Tibial artery (tissue), 4 donors: ENCODE measurements around the gene MAP7.

Experiments
- DNase-seq, 2 donors: peaks; one replicate each; pipeline ENCODE4 v3.0.0-alpha.2; 2019
- H3K27ac ChIP-seq, 2 donors: fragments of 200-600 bp; sonication (generic) in 1 of 2; 1 replicate in 1 of 2; 2 replicates in 1 of 2; pipeline ENCODE4 v1.5.1; 2018 to 2019; ENCODE audit warnings: mild to moderate bottlenecking in 1 of 2
- H3K27me3 ChIP-seq, 2 donors: fragments of 200-600 bp; sonication (generic) in 1 of 2; one replicate each; pipeline versions ENCODE4 v1.5.1 to v1.6.0; 2016 to 2019
- H3K36me3 ChIP-seq, 3 donors: fragments of 200-600 bp; sonication (generic) in 2 of 3; one replicate each; pipeline ENCODE4 v1.5.1; 2016 to 2019; ENCODE audit warnings: mild to moderate bottlenecking in 2 of 3
- H3K4me1 ChIP-seq, 4 donors: fragments of 200-600 bp; sonication (generic) in 2 of 4; 1 replicate in 3 of 4; 2 replicates in 1 of 4; pipeline ENCODE4 v1.5.1; 2016 to 2019
- H3K4me3 ChIP-seq, 2 donors: fragments of 200-600 bp; sonication (generic) in 1 of 2; 1 replicate in 1 of 2; 2 replicates in 1 of 2; pipeline ENCODE4 v1.5.1; 2018 to 2019; ENCODE audit warnings: mild to moderate bottlenecking in 2 of 2
- H3K9me3 ChIP-seq, 3 donors: fragments of 200-600 bp; sonication (generic) in 1 of 3; one replicate each; pipeline ENCODE4 v1.5.1; 2016 to 2019
- CTCF ChIP-seq, 2 experiments: fragments of 200-600 bp in 1 of 2; fragments of 450-650 bp in 1 of 2; IDR thresholded peaks; one replicate each; pipeline ENCODE4 v1.5.1; 2017 to 2019; ENCODE audit warnings: antibody characterized with exemption in 2 of 2, mild to moderate bottlenecking in 1 of 2, moderate library complexity in 1 of 2
- intact Hi-C: fragments of 100-400 bp; cut with DNase I; formaldehyde crosslinking; loops from one replicate; pipeline ENCODE4 v1.15.0; 2023; ENCODE audit warnings: low total_unique reads

The MAP7 gene

GRCh38 chr6:136360783-136361182, 189.4 kb downstream of the MAP7 start:
- TF ChIP-seq CTCF (IDR thresholded peaks at IDR 0.05): no peak
- H3K27me3 ChIP-seq: no peaks in the 10 kb centered on the region
- H3K36me3 ChIP-seq: peaks cover 0 to 44% (median 8%) of the 10 kb centered on the region in 3 donors

GRCh38 chr6:136359851-136360250, 190.4 kb downstream of the MAP7 start:
- Histone ChIP-seq H3K9me3 (no peaks in the 10 kb centered on the region), H3K27ac (no peak overlapping the region), H3K27me3 (no peaks in the 10 kb centered on the region), H3K4me3 (no peak overlapping the region), H3K36me3 (peaks cover 0 to 44% (median 8%) of the 10 kb centered on the region in 3 donors), H3K4me1 (no peaks in the 10 kb centered on the region)
- intact Hi-C loops: no loop called here
- no peak for DNase-seq
- TF ChIP-seq CTCF (IDR thresholded peaks at IDR 0.05): no peak

More at GRCh38 chr6:136360783-136361182, 189.4 kb downstream of the MAP7 start:
- H3K27ac ChIP-seq: no peak overlapping the region
- DNase-seq: no peak
- intact Hi-C loops: no loop called here
- H3K9me3 ChIP-seq: no peaks in the 10 kb centered on the region
- no peak overlapping the region for H3K4me3 ChIP-seq
- H3K4me1 ChIP-seq: no peaks in the 10 kb centered on the region

- Histone ChIP-seq H3K4me1 (no peaks in the 10 kb centered on the region), H3K27ac (no peak overlapping the region), H3K27me3 (no peaks in the 10 kb centered on the region), H3K9me3 (no peaks in the 10 kb centered on the region), H3K36me3 (peaks cover 0 to 5% (median 0%) of the 10 kb centered on the region in 3 donors), H3K4me3 (no peak overlapping the region)
- DNase-seq: no peak
- intact Hi-C loops: no loop called here
- TF ChIP-seq CTCF (IDR thresholded peaks at IDR 0.05): no peak
Measured at GRCh38 chr6:136351518-136352110, 198.6 kb downstream of the MAP7 start.

GRCh38 chr6:136350914-136351313, 199.3 kb downstream of the MAP7 start:
- no peaks in the 10 kb centered on the region for H3K36me3 ChIP-seq
- no peaks in the 10 kb centered on the region for H3K9me3 ChIP-seq
- intact Hi-C loops: no loop called here
- no peak overlapping the region for H3K27ac ChIP-seq
- no peaks in the 10 kb centered on the region for H3K27me3 ChIP-seq
- no peaks in the 10 kb centered on the region for H3K4me1 ChIP-seq
- H3K4me3 ChIP-seq: no peak overlapping the region
- no peak for TF ChIP-seq CTCF (IDR thresholded peaks at IDR 0.05)
- no peak for DNase-seq

- no peak overlapping the region for H3K4me3 ChIP-seq
- H3K27me3 ChIP-seq: no peaks in the 10 kb centered on the region
- H3K4me1 ChIP-seq: no peaks in the 10 kb centered on the region
- H3K36me3 ChIP-seq: peaks cover 0 to 9% (median 0%) of the 10 kb centered on the region in 3 donors
- H3K9me3 ChIP-seq: no peaks in the 10 kb centered on the region
- peak in 1 of 2 donors; percentile 77 for DNase-seq
- no peak overlapping the region for H3K27ac ChIP-seq
- intact Hi-C loops: no loop called here
- no peak for TF ChIP-seq CTCF (IDR thresholded peaks at IDR 0.05)
Measured at GRCh38 chr6:136347847-136348246, 202.4 kb downstream of the MAP7 start.

GRCh38 chr6:136345145-136345544, 205.1 kb downstream of the MAP7 start:
- no peak for TF ChIP-seq CTCF (IDR thresholded peaks at IDR 0.05)
- H3K4me3 ChIP-seq: no peak overlapping the region
- peaks cover 0 to 9% (median 0%) of the 10 kb centered on the region in 3 donors for H3K36me3 ChIP-seq
- no peaks in the 10 kb centered on the region for H3K9me3 ChIP-seq
- intact Hi-C loops: no loop called here
- H3K27ac ChIP-seq: no peak overlapping the region
- no peak for DNase-seq
- no peaks in the 10 kb centered on the region for H3K4me1 ChIP-seq
- no peaks in the 10 kb centered on the region for H3K27me3 ChIP-seq
